ENCODE data around the gene CASP6.

CASP6 gene

DNA sequence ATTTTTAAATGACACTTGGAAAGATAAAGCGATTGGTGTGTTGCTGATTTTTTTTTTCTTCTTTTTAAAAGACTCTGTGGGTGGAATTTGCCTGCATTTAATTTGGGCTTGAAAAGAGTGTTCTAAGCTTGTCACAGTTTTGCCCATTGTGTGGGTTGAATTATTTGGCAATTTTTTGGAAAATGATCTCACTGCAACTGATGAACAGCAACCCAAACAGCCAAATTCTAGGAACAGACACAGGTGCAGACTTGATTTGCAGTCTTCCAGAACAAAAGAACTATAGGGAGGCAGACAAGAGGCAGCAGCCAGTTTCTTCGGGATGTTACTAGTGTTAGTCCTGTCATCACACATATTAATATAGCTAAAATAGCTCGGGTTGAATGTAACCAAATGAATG, 40.5 kb downstream of the CASP6 start:
- DNase-seq (ENCODE audit: extremely low read depth, low read depth): no peak
- TF ChIP-seq CTCF (IDR thresholded peaks at IDR 0.05; ENCODE audit: low read depth, low read length): no peak

- no peak for DNase-seq (ENCODE audit: extremely low read depth, low read depth)
- no peak for TF ChIP-seq CTCF (IDR thresholded peaks at IDR 0.05; ENCODE audit: low read depth, low read length)
Measured at GRCh38 chr4:109662116-109662515, 41.1 kb downstream of the CASP6 start.

- peak; percentile 2; the same call in 1 of the 2 replicates for TF ChIP-seq CTCF (IDR thresholded peaks at IDR 0.05; ENCODE audit: low read depth, low read length)
- no peak for DNase-seq (ENCODE audit: extremely low read depth, low read depth)
Measured at GRCh38 chr4:109658871-109659410, 44.3 kb downstream of the CASP6 start.

DNA sequence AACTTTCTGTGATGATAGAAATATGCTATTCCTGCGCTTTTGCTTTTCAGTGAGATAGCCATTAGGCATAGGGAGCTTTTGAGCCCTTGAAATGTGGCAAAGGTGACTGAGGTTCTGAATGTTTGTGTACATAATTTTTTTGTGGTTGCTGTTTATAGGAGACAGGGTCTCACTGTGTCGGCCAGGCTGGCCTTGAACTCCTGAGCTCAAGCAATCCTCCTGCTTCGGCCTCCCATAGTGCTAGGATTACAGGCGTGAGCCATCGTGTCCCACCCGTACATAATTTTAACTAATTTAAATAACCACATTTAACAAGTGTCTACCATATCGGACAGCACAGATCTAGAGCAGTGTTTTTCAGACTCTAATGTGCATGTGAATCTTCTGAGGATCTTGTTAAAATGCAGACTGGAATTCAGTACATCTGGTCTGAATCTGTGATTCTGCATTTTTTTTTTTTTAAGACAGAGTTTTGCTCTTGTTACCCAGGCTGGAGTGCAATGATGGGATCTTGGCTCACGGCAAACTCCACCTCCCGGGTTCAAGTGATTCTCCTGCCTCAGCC, 45.3 kb downstream of the CASP6 start:
- no peak for TF ChIP-seq CTCF (IDR thresholded peaks at IDR 0.05; ENCODE audit: low read depth, low read length)
- DNase-seq (ENCODE audit: extremely low read depth, low read depth): no peak

- DNase-seq (ENCODE audit: extremely low read depth, low read depth): no peak
- no peak for TF ChIP-seq CTCF (IDR thresholded peaks at IDR 0.05; ENCODE audit: low read depth, low read length)
Measured at GRCh38 chr4:109655396-109655795, 47.8 kb downstream of the CASP6 start.

GRCh38 chr4:109649872-109650271, 53.4 kb downstream of the CASP6 start:
- TF ChIP-seq CTCF (IDR thresholded peaks at IDR 0.05; ENCODE audit: low read depth, low read length): no peak
- no peak for DNase-seq (ENCODE audit: extremely low read depth, low read depth)

DNA sequence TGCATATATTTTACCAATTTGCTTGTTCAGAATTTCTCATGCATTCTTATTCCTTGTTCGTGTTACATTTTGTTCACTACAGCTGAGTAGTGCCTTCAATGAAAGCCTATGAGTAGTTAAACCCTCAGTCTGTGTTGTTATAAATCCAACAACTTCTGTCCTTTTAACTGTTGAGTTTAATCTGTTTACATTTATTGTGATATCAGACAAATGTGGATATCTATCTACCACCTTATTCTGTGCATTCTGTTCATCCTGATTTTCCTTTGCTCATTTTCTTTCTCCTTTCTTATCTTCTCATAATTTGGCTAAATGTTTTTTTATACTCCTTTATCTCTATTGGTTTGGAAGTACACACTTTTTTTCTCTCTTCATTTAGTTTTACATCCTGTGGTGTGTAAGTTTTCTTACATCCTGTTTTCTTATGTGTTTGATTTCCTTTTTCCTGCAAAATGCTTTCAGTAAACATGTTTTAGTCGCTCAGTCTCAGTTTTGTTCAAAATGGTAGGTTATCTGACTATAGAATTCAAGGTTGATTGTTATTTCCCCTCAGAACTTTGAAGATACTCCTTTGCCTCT, 54.2 kb downstream of the CASP6 start:
- TF ChIP-seq CTCF (IDR thresholded peaks at IDR 0.05; ENCODE audit: low read depth, low read length): no peak
- no peak for DNase-seq (ENCODE audit: extremely low read depth, low read depth)
